ENCODE data around the gene PROKR1. TPM values are rescaled to one million over a fixed set of nuclear protein-coding genes. Genes with fewer than 3 reads are reported as not detected.

The PROKR1 gene
- total RNA-seq, 4 donors from 2014 or later: 0.22 to 0.63 TPM; not detected in 2

DNA sequence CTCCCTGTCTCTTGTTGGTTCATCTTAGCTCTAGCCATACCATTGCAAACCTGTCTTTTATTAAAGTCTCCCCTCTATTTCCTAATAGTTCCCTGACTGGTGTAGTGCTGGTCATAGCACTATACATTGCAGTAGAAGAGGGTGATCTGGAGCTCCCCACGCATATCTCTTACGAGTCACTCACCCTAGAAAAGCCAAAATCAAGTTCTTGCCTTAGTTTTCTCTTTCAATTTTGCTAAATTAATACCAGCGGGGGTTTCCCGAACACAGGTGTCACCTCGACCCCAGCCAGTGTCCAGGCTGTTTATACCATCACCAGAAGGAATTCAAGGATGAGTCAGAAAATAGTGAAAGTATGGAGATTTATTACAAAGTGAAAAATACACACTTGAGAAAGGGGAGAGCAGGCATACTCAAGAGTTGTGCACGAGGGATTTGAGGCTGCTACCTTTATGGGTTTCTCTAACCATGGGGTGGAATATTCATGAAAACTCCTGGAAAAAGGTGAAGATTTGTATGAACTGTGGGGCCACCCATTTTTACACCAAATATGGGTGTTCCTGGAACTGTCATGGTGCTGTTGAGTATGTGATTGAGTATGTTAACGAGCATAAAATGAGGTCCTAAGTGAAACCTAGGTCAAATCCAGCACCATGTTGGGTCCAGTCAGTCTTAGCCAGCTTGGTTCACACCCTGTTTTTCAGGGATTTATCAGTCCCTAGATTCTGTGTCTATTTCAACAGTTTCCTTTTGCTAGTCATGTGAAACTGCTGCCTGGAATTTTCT is 20.2 kb downstream of the PROKR1 start:
- WGBS, 2 donors: 88 to 93% methylated on average over 7 of the region's 7 CpGs
- Histone ChIP-seq H3K4me3 (no peak overlapping the region), H3K9me3 (no peaks in the 10 kb centered on the region), H3K4me1 (no peaks in the 10 kb centered on the region), H3K36me3 (no peaks in the 10 kb centered on the region), H3K27me3 (no peaks in the 10 kb centered on the region), H3K27ac (no peak overlapping the region)
- no peak for DNase-seq (ENCODE audit: low spot score in 2 of 2)
- TF ChIP-seq POLR2A (IDR thresholded peaks at IDR 0.05) (no peak), EP300 (IDR thresholded peaks at IDR 0.05) (no peak)
- TF ChIP-seq, protein P1, sequence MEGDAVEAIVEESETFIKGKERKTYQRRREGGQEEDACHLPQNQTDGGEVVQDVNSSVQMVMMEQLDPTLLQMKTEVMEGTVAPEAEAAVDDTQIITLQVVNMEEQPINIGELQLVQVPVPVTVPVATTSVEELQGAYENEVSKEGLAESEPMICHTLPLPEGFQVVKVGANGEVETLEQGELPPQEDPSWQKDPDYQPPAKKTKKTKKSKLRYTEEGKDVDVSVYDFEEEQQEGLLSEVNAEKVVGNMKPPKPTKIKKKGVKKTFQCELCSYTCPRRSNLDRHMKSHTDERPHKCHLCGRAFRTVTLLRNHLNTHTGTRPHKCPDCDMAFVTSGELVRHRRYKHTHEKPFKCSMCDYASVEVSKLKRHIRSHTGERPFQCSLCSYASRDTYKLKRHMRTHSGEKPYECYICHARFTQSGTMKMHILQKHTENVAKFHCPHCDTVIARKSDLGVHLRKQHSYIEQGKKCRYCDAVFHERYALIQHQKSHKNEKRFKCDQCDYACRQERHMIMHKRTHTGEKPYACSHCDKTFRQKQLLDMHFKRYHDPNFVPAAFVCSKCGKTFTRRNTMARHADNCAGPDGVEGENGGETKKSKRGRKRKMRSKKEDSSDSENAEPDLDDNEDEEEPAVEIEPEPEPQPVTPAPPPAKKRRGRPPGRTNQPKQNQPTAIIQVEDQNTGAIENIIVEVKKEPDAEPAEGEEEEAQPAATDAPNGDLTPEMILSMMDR (IDR thresholded peaks at IDR 0.05): no peak

DNA sequence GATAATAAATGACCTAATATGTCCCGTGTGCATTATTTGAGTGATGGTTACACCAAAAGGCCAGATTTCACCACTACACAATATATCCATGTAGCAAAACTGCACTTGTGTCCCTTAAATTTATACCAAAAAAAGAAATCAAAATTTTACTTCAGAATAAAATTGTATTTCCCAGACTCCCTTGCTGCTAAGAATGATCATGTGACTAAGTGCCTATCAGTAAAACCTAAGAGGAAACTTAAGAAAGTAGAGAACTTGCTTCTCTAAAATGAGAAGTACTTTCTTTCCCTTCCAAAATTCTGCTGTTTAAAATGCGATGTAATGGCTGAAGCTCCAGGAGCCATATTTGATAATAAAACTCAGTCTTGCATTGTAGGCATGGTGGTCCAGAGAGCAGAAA is 24.0 kb downstream of the PROKR1 start:
- Histone ChIP-seq H3K36me3 (no peaks in the 10 kb centered on the region), H3K4me3 (no peak overlapping the region), H3K4me1 (no peaks in the 10 kb centered on the region), H3K27ac (no peak overlapping the region), H3K27me3 (no peaks in the 10 kb centered on the region), H3K9me3 (no peaks in the 10 kb centered on the region)
- WGBS, 2 donors: 94 to 96% methylated on average over 2 of the region's 2 CpGs
- no peak for TF ChIP-seq POLR2A (IDR thresholded peaks at IDR 0.05)
- TF ChIP-seq EP300 (IDR thresholded peaks at IDR 0.05): no peak
- TF ChIP-seq, protein P1 (IDR thresholded peaks at IDR 0.05): no peak
- DNase-seq (ENCODE audit: low spot score in 2 of 2): no peak

DNA sequence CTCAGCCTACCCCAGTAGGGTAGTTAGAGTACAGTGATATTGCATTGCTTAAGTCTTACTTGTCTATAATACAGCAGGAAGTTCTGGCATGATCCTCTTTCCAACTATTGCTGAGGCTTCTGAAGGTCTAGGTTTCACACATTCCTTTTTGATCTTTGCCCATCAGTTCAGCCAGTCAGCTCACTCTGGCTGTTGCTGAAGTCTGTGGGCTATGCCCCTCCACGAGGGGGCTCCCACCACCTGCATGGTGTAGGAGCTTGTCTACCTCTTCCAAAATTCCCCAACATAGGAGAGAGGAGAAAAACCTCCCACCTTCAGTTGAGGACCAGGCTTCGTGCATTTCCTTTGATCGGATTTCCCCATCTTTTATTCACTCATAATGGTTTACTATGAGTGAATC is 26.3 kb downstream of the PROKR1 start:
- TF ChIP-seq, protein P1 (IDR thresholded peaks at IDR 0.05): no peak
- TF ChIP-seq EP300 (IDR thresholded peaks at IDR 0.05) (no peak), POLR2A (IDR thresholded peaks at IDR 0.05) (no peak)
- Histone ChIP-seq H3K9me3 (peaks cover 0 to 2% (median 0%) of the 10 kb centered on the region in 4 donors), H3K4me1 (no peaks in the 10 kb centered on the region), H3K27me3 (no peaks in the 10 kb centered on the region), H3K27ac (no peak overlapping the region), H3K4me3 (no peak overlapping the region), H3K36me3 (no peaks in the 10 kb centered on the region)
- 80 to 82% methylated on average over 3 of the region's 3 CpGs for WGBS, 2 donors
- DNase-seq (ENCODE audit: low spot score in 2 of 2): no peak

DNA sequence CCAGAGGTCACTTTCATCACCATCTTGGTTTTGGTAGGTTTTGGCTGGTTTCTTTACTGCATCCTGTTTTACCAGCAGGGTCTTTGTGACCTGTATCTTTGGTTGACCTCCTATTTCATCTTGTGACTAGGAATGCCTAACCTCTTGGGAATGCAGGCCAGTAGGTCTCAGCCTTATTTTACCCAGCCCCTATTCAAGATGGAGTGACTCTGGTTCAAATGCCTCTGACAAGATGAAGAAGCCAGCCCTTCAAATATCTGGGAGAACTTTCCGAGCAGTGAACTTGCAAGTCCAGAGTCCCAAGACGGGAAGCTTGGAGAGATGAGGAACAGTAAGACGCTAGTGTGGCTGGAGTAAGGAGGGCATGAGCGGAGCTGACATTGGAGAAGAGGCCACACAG is 28.6 kb downstream of the PROKR1 start:
- Histone ChIP-seq H3K27ac (no peak overlapping the region), H3K27me3 (no peaks in the 10 kb centered on the region), H3K4me1 (no peaks in the 10 kb centered on the region), H3K4me3 (no peak overlapping the region), H3K9me3 (peaks cover 0 to 10% (median 0%) of the 10 kb centered on the region in 4 donors), H3K36me3 (no peaks in the 10 kb centered on the region)
- TF ChIP-seq EP300 (IDR thresholded peaks at IDR 0.05) (no peak), POLR2A (IDR thresholded peaks at IDR 0.05) (no peak)
- TF ChIP-seq, protein P1 (IDR thresholded peaks at IDR 0.05): no peak
- WGBS, 2 donors: 88 to 93% methylated on average over 4 of the region's 4 CpGs
- no peak for DNase-seq (ENCODE audit: low spot score in 2 of 2)

DNA sequence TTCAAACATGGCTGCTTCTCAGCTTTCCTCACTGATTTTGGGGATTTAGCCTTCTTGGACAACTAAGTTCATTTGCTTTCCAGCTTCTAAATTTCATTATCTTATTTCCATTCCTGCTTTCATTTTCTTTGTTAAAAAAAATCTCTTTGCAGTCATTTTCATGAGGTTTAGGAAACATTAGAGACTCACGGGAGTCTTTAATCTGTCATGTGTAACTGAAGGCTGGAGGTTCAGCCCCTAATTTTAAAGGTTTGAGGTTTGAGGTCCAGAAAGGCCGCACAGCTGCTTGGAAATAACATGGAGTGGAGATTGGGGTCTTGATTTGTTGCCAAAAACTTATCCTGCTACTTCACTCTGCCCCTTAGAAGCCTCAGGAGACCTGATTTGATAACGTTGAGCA is 30.3 kb downstream of the PROKR1 start:
- WGBS, 2 donors: 52 to 59% methylated on average over 3 of the region's 3 CpGs
- Histone ChIP-seq H3K4me3 (no peak overlapping the region), H3K27me3 (no peaks in the 10 kb centered on the region), H3K4me1 (no peaks in the 10 kb centered on the region), H3K36me3 (no peaks in the 10 kb centered on the region), H3K27ac (no peak overlapping the region), H3K9me3 (peaks cover 0 to 10% (median 0%) of the 10 kb centered on the region in 4 donors)
- no peak for TF ChIP-seq POLR2A (IDR thresholded peaks at IDR 0.05)
- TF ChIP-seq, protein P1 (IDR thresholded peaks at IDR 0.05): no peak
- TF ChIP-seq EP300 (IDR thresholded peaks at IDR 0.05): no peak
- DNase-seq (ENCODE audit: low spot score in 2 of 2): no peak

All from tibial nerve (tissue), 4 donors.